ENCODE results near the gene RALGAPA1.

The RALGAPA1 gene

DNA sequence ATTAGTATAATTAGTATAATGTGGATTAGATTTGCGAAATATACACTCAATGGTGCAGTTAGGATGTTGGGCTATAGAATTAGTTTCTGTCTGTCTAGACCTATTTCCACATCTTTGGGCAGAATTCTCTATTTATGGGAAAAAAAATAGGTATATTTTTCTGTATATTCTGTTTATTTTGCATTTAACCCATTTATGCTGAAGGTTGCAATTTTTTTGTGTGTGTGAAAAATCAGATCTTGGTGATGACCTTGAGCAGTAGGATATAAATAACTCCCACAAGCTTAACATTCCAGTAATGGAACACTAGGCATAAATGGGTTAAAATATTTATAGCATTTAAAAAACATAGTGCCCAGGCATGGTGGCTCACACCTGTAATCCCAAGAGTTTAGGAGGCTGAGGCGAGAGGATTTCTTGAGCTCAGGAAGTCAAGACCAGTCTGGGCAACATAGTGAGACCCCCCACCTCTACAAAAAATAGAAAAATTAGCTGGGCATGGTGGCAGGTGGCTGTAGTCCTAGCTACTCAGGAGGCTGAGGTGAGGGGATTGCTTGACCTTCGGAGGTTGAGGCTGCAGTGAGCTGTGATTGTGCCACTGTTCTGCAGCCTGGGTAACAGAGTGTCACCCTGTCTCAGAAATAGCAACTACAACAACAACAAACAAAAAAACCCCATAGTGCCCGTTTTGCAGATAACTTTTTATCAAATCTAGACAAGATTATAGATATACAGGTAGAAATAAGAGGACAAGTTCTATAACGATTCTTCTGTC is 26.3 kb upstream of the RALGAPA1 start:
- H3K9ac ChIP-seq (ENCODE audit: low read length), result no peak overlapping the region
- peaks cover 8% of the 10 kb centered on the region for H3K4me1 ChIP-seq (ENCODE audit: insufficient read depth, low read length, severe bottlenecking)
- H3K4me3 ChIP-seq (ENCODE audit: low read depth, low read length, poor library complexity, severe bottlenecking), result no peak overlapping the region
- H3K9me2 ChIP-seq (ENCODE audit: low read depth, low read length), result no peaks in the 10 kb centered on the region
- H2AFZ ChIP-seq (ENCODE audit: low read length), result no peak overlapping the region
- H3K9me3 ChIP-seq (ENCODE audit: low read length), result no peaks in the 10 kb centered on the region
- H3K36me3 ChIP-seq (ENCODE audit: insufficient read depth, low read length), result peaks cover 41% of the 10 kb centered on the region
- no peaks in the 10 kb centered on the region for H3K79me2 ChIP-seq (ENCODE audit: insufficient read depth, low read length)
- TF ChIP-seq EZH2 (IDR thresholded peaks at IDR 0.05; ENCODE audit: borderline replicate concordance, low read length), result no peak
- TF ChIP-seq, protein P1, sequence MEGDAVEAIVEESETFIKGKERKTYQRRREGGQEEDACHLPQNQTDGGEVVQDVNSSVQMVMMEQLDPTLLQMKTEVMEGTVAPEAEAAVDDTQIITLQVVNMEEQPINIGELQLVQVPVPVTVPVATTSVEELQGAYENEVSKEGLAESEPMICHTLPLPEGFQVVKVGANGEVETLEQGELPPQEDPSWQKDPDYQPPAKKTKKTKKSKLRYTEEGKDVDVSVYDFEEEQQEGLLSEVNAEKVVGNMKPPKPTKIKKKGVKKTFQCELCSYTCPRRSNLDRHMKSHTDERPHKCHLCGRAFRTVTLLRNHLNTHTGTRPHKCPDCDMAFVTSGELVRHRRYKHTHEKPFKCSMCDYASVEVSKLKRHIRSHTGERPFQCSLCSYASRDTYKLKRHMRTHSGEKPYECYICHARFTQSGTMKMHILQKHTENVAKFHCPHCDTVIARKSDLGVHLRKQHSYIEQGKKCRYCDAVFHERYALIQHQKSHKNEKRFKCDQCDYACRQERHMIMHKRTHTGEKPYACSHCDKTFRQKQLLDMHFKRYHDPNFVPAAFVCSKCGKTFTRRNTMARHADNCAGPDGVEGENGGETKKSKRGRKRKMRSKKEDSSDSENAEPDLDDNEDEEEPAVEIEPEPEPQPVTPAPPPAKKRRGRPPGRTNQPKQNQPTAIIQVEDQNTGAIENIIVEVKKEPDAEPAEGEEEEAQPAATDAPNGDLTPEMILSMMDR (IDR thresholded peaks at IDR 0.05; ENCODE audit: low read length), result no peak
- no peaks in the 10 kb centered on the region for H3K27me3 ChIP-seq (ENCODE audit: insufficient read depth, low read length)
- H3F3A ChIP-seq (ENCODE audit: insufficient read depth, low read length), result no peaks in the 10 kb centered on the region
- H3K27ac ChIP-seq (ENCODE audit: low read depth, low read length, poor library complexity, severe bottlenecking), result no peak overlapping the region
- H3K4me2 ChIP-seq (ENCODE audit: low read length), result no peak overlapping the region
- no peaks in the 10 kb centered on the region for H4K20me1 ChIP-seq (ENCODE audit: insufficient read depth, low read length)

DNA sequence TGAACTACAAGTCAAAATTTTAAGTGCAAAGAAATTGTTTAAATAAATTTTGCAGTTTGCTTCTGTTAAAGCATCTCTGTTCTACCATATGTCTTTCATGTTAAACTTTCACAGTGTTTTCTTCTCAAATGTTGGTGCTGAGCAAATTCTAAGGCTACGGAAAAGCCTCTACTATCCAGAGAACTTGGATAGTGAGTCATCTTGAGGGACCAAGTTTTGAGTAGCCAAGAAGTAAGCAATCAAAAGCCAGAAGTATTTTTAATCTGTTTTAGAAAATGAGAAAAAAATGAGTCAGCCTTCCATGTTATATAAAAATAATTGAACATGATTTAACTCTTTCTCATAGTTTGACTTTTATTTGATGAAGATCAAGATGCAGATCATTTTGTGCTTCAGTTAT is 20.4 kb upstream of the RALGAPA1 start:
- Histone ChIP-seq H3K4me2 (ENCODE audit: low read length) (no peak overlapping the region), H3K9ac (ENCODE audit: low read length) (no peak overlapping the region), H3K36me3 (ENCODE audit: insufficient read depth, low read length) (peaks cover 19% of the 10 kb centered on the region), H3K4me1 (ENCODE audit: insufficient read depth, low read length, severe bottlenecking) (peaks cover 25% of the 10 kb centered on the region), H4K20me1 (ENCODE audit: insufficient read depth, low read length) (no peaks in the 10 kb centered on the region), H3F3A (ENCODE audit: insufficient read depth, low read length) (no peaks in the 10 kb centered on the region), H3K27ac (ENCODE audit: low read depth, low read length, poor library complexity, severe bottlenecking) (no peak overlapping the region), H3K4me3 (ENCODE audit: low read depth, low read length, poor library complexity, severe bottlenecking) (no peak overlapping the region), H3K27me3 (ENCODE audit: insufficient read depth, low read length) (no peaks in the 10 kb centered on the region), H3K9me2 (ENCODE audit: low read depth, low read length) (no peaks in the 10 kb centered on the region), H2AFZ (ENCODE audit: low read length) (no peak overlapping the region), H3K79me2 (ENCODE audit: insufficient read depth, low read length) (no peaks in the 10 kb centered on the region), H3K9me3 (ENCODE audit: low read length) (no peaks in the 10 kb centered on the region)
- TF ChIP-seq, protein P1 (IDR thresholded peaks at IDR 0.05; ENCODE audit: low read length), result no peak
- no peak for TF ChIP-seq EZH2 (IDR thresholded peaks at IDR 0.05; ENCODE audit: borderline replicate concordance, low read length)

DNA sequence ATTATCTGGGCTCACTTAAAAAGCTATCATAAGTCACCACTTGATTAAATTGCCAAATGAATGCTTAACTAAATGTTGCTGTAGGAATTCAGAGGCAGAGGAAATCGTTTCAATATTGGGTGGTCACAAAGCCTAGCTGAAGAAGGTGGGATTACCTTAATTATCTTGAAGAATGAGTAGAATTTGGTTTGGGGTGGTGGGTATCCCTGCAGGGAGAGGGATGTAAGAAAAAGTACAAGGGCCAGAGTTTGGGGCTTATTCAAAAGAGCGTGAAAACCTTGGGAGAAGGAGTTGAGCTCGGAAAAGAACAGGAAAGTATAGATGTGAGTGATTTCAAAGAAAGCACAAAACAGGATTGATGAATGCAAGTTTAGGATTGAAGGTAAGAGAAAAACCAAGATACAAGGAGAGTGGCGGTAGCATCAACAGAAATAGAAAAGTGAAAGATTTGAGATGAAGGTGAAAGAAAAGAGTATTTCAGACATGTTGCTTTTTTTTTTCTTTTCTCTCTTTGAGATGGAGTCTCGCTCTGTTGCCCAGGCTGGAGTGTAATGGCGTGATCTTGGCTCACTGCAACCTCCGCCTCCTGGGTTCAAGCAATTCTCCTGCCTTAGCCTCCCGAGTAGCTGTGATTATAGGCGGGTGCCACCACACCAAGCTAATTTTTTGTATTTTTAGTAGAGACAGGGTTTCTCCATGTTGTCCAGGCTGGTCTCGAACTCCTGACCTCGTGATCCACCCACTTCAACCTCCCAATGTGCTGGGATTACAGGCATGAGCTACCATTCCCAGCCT is 18.8 kb upstream of the RALGAPA1 start:
- H3K4me1 ChIP-seq (ENCODE audit: insufficient read depth, low read length, severe bottlenecking), result peaks cover 22% of the 10 kb centered on the region
- no peaks in the 10 kb centered on the region for H3F3A ChIP-seq (ENCODE audit: insufficient read depth, low read length)
- no peaks in the 10 kb centered on the region for H4K20me1 ChIP-seq (ENCODE audit: insufficient read depth, low read length)
- H2AFZ ChIP-seq (ENCODE audit: low read length), result no peak overlapping the region
- peak overlapping the region; percentile 78; the same call in 1 of the 2 replicates for H3K9ac ChIP-seq (ENCODE audit: low read length)
- H3K36me3 ChIP-seq (ENCODE audit: insufficient read depth, low read length), result peaks cover 7% of the 10 kb centered on the region
- TF ChIP-seq EZH2 (IDR thresholded peaks at IDR 0.05; ENCODE audit: borderline replicate concordance, low read length), result no peak
- TF ChIP-seq, protein P1 (IDR thresholded peaks at IDR 0.05; ENCODE audit: low read length), result no peak
- H3K4me3 ChIP-seq (ENCODE audit: low read depth, low read length, poor library complexity, severe bottlenecking), result peak overlapping the region; percentile 79
- H3K27me3 ChIP-seq (ENCODE audit: insufficient read depth, low read length), result no peaks in the 10 kb centered on the region
- H3K9me2 ChIP-seq (ENCODE audit: low read depth, low read length), result no peaks in the 10 kb centered on the region
- no peak overlapping the region for H3K27ac ChIP-seq (ENCODE audit: low read depth, low read length, poor library complexity, severe bottlenecking)
- H3K4me2 ChIP-seq (ENCODE audit: low read length), result peak overlapping the region; percentile 73
- H3K79me2 ChIP-seq (ENCODE audit: insufficient read depth, low read length), result no peaks in the 10 kb centered on the region
- H3K9me3 ChIP-seq (ENCODE audit: low read length), result no peaks in the 10 kb centered on the region
